ENCODE results near the gene SLC22A31. TPM values are rescaled to one million over a fixed set of nuclear protein-coding genes. Genes with fewer than 3 reads are reported as not detected.

The SLC22A31 gene
- total RNA-seq, 1 donor from 2014 or later, result 0.54 TPM

- no peak for DNase-seq (ENCODE audit: low spot score)
- H3K36me3 Mint-ChIP-seq (ENCODE audit: low read depth, unreplicated experiment), result no peaks in the 10 kb centered on the region
- no peaks in the 10 kb centered on the region for H3K9me3 Mint-ChIP-seq (ENCODE audit: unreplicated experiment)
- no peak overlapping the region for H3K4me3 Mint-ChIP-seq (ENCODE audit: unreplicated experiment)
- H3K27me3 Mint-ChIP-seq (ENCODE audit: unreplicated experiment), result peaks cover 4% of the 10 kb centered on the region
- TF ChIP-seq CTCF (IDR thresholded peaks at IDR 0.05; ENCODE audit: unreplicated experiment), result no peak
- no peaks in the 10 kb centered on the region for H3K4me1 Mint-ChIP-seq (ENCODE audit: unreplicated experiment)
- H3K27ac Mint-ChIP-seq (ENCODE audit: unreplicated experiment), result no peak overlapping the region
These were observed 35.3 kb downstream of the SLC22A31 start for GRCh38 chr16:89164847-89165680.

GRCh38 chr16:89164436-89164835 lies 35.9 kb downstream of the SLC22A31 start:
- peaks cover 5% of the 10 kb centered on the region for H3K27me3 Mint-ChIP-seq (ENCODE audit: unreplicated experiment)
- no peaks in the 10 kb centered on the region for H3K36me3 Mint-ChIP-seq (ENCODE audit: low read depth, unreplicated experiment)
- no peak for TF ChIP-seq CTCF (IDR thresholded peaks at IDR 0.05; ENCODE audit: unreplicated experiment)
- no peak overlapping the region for H3K27ac Mint-ChIP-seq (ENCODE audit: unreplicated experiment)
- H3K4me3 Mint-ChIP-seq (ENCODE audit: unreplicated experiment), result no peak overlapping the region
- H3K9me3 Mint-ChIP-seq (ENCODE audit: unreplicated experiment), result no peaks in the 10 kb centered on the region
- no peaks in the 10 kb centered on the region for H3K4me1 Mint-ChIP-seq (ENCODE audit: unreplicated experiment)
- DNase-seq (ENCODE audit: low spot score), result no peak

GRCh38 chr16:89163297-89163696 lies 37.0 kb downstream of the SLC22A31 start:
- DNase-seq (ENCODE audit: low spot score), result no peak
- H3K4me3 Mint-ChIP-seq (ENCODE audit: unreplicated experiment), result no peak overlapping the region

GRCh38 chr16:89161763-89162713 lies 38.3 kb downstream of the SLC22A31 start:
- Mint-ChIP-seq H3K4me1 (ENCODE audit: unreplicated experiment) (no peaks in the 10 kb centered on the region), H3K36me3 (ENCODE audit: low read depth, unreplicated experiment) (no peaks in the 10 kb centered on the region), H3K27ac (ENCODE audit: unreplicated experiment) (no peak overlapping the region), H3K27me3 (ENCODE audit: unreplicated experiment) (peaks cover 11% of the 10 kb centered on the region), H3K4me3 (ENCODE audit: unreplicated experiment) (no peak overlapping the region), H3K9me3 (ENCODE audit: unreplicated experiment) (no peaks in the 10 kb centered on the region)
- no peak for TF ChIP-seq CTCF (IDR thresholded peaks at IDR 0.05; ENCODE audit: unreplicated experiment)
- no peak for DNase-seq (ENCODE audit: low spot score)

More at GRCh38 chr16:89163297-89163696, 37.0 kb downstream of the SLC22A31 start:
- no peak for TF ChIP-seq CTCF (IDR thresholded peaks at IDR 0.05; ENCODE audit: unreplicated experiment)
- no peaks in the 10 kb centered on the region for H3K9me3 Mint-ChIP-seq (ENCODE audit: unreplicated experiment)
- H3K4me1 Mint-ChIP-seq (ENCODE audit: unreplicated experiment), result no peaks in the 10 kb centered on the region
- H3K36me3 Mint-ChIP-seq (ENCODE audit: low read depth, unreplicated experiment), result no peaks in the 10 kb centered on the region
- peaks cover 11% of the 10 kb centered on the region for H3K27me3 Mint-ChIP-seq (ENCODE audit: unreplicated experiment)
- no peak overlapping the region for H3K27ac Mint-ChIP-seq (ENCODE audit: unreplicated experiment)

Measured in endothelial cell (in vitro differentiated cells).